Neural progenitor cell (in vitro differentiated cells): ENCODE data around the gene SLC25A4. TPM values are rescaled to one million over a fixed set of nuclear protein-coding genes. Genes with fewer than 3 reads are reported as not detected.

ENCODE experiments used
- DNase-seq: peaks from one replicate; pipeline ENCODE4 v3.0.0-alpha.2; 2016; ENCODE audit warnings: low spot score
- H2AFZ ChIP-seq: fragments of 200-600 bp; sonication (generic); replicated peaks from 2 replicates; pipeline ENCODE4 v1.6.1; 2016; ENCODE audit warnings: antibody characterized with exemption
- H3F3A ChIP-seq: fragments of 200-600 bp; sonication (generic); 2 replicates; pipeline ENCODE4 v1.6.1; 2016; ENCODE audit warnings: antibody characterized with exemption, low read depth
- H3K27ac ChIP-seq: fragments of 200-600 bp; sonication (generic); 2 replicates; pipeline ENCODE4 v1.5.1; 2016; ENCODE audit warnings: mild to moderate bottlenecking
- H3K27me3 ChIP-seq: fragments of 200-600 bp; sonication (generic); 2 replicates; pipeline ENCODE4 v1.6.1; 2016; ENCODE audit warnings: mild to moderate bottlenecking, moderate library complexity
- H3K36me3 ChIP-seq: fragments of 200-600 bp; sonication (generic); 2 replicates; pipeline ENCODE4 v1.5.1; 2016
- H3K4me1 ChIP-seq: fragments of 200-600 bp; sonication (generic); 2 replicates; pipeline ENCODE4 v1.6.1; 2016; ENCODE audit warnings: mixed run types
- H3K4me2 ChIP-seq: fragments of 200-600 bp; sonication (generic); 2 replicates; pipeline ENCODE4 v1.6.1; 2016
- H3K4me3 ChIP-seq: fragments of 200-600 bp; sonication (generic); 2 replicates; pipeline ENCODE4 v1.5.1; 2016
- H3K79me2 ChIP-seq: fragments of 200-600 bp; sonication (generic); 2 replicates; pipeline ENCODE4 v1.6.1; 2016; ENCODE audit warnings: low read depth
- H3K9ac ChIP-seq: fragments of 200-600 bp; sonication (generic); 2 replicates; pipeline ENCODE4 v1.6.1; 2016
- H3K9me3 ChIP-seq: fragments of 200-600 bp; sonication (generic); 2 replicates; pipeline ENCODE4 v1.5.1; 2016; ENCODE audit warnings: low read depth
- H4K20me1 ChIP-seq: fragments of 200-600 bp; sonication (generic); 2 replicates; pipeline ENCODE4 v1.6.1; 2016; ENCODE audit warnings: low read depth
- H3K27ac Mint-ChIP-seq: 3 replicates; pipeline ENCODE4 v1.8.0; 2021; ENCODE audit warnings: mixed read lengths
- H3K27me3 Mint-ChIP-seq: 2 replicates; pipeline ENCODE4 v1.8.0; 2022; ENCODE audit warnings: low read depth, mild to moderate bottlenecking, inconsistent platforms, moderate library complexity, mixed read lengths; ENCODE audit not compliant: insufficient read depth
- H3K36me3 Mint-ChIP-seq: 3 replicates; pipeline ENCODE4 v1.8.0; 2021; ENCODE audit warnings: mixed read lengths
- H3K4me1 Mint-ChIP-seq: 3 replicates; pipeline ENCODE4 v1.8.0; 2021; ENCODE audit warnings: mixed read lengths
- H3K4me3 Mint-ChIP-seq: 3 replicates; pipeline ENCODE4 v1.8.0; 2021; ENCODE audit warnings: mild to moderate bottlenecking, moderate library complexity, mixed read lengths
- H3K9me3 Mint-ChIP-seq: 3 replicates; pipeline ENCODE4 v1.8.0; 2020; ENCODE audit warnings: mixed read lengths
- EZH2 ChIP-seq: fragments of 200-600 bp; sonication (generic); IDR thresholded peaks from 2 replicates; pipeline ENCODE4 v1.6.1; 2017; ENCODE audit warnings: antibody characterized with exemption, mild to moderate bottlenecking, moderate library complexity
- EZH2phosphoT487 ChIP-seq: fragments of 200-600 bp; sonication (generic); IDR thresholded peaks from 2 replicates; pipeline ENCODE4 v1.6.1; 2017; ENCODE audit warnings: antibody characterized with exemption
- total RNA-seq: library from RNA; depleted of rRNA; stranded (reverse); fragments of >200 nt; gene quantifications from 2 replicates; pipeline ENCODE4 v1.2.3, GENCODE V29; 2015; ENCODE audit warnings: low replicate concordance
- TF ChIP-seq, protein P1 (sequence below): fragments of 200-600 bp; sonication (generic); IDR thresholded peaks from 2 replicates; pipeline ENCODE4 v1.5.1; 2017; ENCODE audit warnings: antibody characterized with exemption, mild to moderate bottlenecking

SLC25A4 gene
- total RNA-seq, 1 donor from 2014 or later: 14.7 TPM

DNA sequence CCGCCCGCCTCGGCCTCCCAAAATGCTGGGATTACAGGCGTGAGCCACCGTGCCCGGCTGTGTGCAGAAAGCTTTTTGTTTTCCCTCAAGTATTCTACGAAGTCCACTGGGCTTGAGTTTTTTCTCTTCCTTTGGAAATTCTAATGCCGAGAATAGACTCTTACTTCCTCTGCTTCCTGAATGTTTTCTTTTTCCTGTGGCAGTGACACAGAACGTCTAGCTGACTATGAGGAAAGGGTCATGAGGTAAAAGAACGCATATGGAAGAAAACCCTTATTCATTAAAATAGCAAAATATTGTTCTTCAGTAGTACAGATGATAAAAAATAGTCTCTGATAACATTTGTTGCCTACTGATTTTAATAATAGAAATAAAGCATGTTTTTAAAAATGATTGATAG, 4.9 kb upstream of the SLC25A4 start:
- Histone ChIP-seq H3K36me3 (no peaks in the 10 kb centered on the region), H3K4me3 (no peak overlapping the region), H3K4me2 (no peak overlapping the region), H4K20me1 (no peaks in the 10 kb centered on the region), H3F3A (peaks cover 12% of the 10 kb centered on the region), H3K9me3 (no peaks in the 10 kb centered on the region), H3K79me2 (no peaks in the 10 kb centered on the region), H3K27me3 (no peaks in the 10 kb centered on the region), H2AFZ (no peak overlapping the region), H3K27ac (no peak overlapping the region), H3K9ac (no peak overlapping the region), H3K4me1 (no peaks in the 10 kb centered on the region)
- TF ChIP-seq, protein P1, sequence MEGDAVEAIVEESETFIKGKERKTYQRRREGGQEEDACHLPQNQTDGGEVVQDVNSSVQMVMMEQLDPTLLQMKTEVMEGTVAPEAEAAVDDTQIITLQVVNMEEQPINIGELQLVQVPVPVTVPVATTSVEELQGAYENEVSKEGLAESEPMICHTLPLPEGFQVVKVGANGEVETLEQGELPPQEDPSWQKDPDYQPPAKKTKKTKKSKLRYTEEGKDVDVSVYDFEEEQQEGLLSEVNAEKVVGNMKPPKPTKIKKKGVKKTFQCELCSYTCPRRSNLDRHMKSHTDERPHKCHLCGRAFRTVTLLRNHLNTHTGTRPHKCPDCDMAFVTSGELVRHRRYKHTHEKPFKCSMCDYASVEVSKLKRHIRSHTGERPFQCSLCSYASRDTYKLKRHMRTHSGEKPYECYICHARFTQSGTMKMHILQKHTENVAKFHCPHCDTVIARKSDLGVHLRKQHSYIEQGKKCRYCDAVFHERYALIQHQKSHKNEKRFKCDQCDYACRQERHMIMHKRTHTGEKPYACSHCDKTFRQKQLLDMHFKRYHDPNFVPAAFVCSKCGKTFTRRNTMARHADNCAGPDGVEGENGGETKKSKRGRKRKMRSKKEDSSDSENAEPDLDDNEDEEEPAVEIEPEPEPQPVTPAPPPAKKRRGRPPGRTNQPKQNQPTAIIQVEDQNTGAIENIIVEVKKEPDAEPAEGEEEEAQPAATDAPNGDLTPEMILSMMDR: no peak
- TF ChIP-seq EZH2 (no peak), EZH2phosphoT487 (no peak)
- Mint-ChIP-seq H3K36me3 (no peaks in the 10 kb centered on the region), H3K27ac (no peak overlapping the region), H3K9me3 (no peaks in the 10 kb centered on the region), H3K27me3 (peaks cover 4% of the 10 kb centered on the region), H3K4me3 (no peak overlapping the region), H3K4me1 (peaks cover 4% of the 10 kb centered on the region)
- no peak for DNase-seq

DNA sequence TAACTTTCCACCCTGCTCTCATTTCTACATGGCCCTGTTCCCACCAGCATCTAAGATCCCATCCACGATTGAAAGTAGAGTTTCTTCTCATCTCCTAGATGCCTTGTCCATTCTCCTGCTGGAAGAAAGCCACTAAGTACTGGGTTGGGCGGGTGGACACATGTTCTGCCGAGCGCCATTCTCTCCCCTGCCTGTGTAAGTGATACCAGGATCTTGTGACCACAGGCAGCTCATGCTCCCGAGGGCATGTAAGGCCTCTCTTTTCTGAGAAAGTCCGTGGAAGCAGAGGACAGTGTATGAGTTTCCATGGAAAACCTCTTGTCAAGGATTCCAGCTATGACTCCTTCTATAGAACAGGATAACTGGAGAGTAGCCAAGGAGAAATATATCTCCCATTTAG, 3.3 kb upstream of the SLC25A4 start:
- Histone ChIP-seq H3K27ac (no peak overlapping the region), H3K9me3 (no peaks in the 10 kb centered on the region), H3K9ac (no peak overlapping the region), H3K27me3 (peaks cover 7% of the 10 kb centered on the region), H2AFZ (no peak overlapping the region), H3K36me3 (no peaks in the 10 kb centered on the region), H3K79me2 (peaks cover 13% of the 10 kb centered on the region), H3K4me3 (no peak overlapping the region), H3F3A (peaks cover 12% of the 10 kb centered on the region), H3K4me2 (no peak overlapping the region), H3K4me1 (peaks cover 11% of the 10 kb centered on the region), H4K20me1 (peaks cover 13% of the 10 kb centered on the region)
- Mint-ChIP-seq H3K27ac (no peak overlapping the region), H3K4me3 (no peak overlapping the region), H3K36me3 (no peaks in the 10 kb centered on the region), H3K4me1 (peaks cover 14% of the 10 kb centered on the region), H3K27me3 (peaks cover 4% of the 10 kb centered on the region), H3K9me3 (no peaks in the 10 kb centered on the region)
- no peak for DNase-seq
- TF ChIP-seq EZH2phosphoT487 (no peak), EZH2 (no peak)
- TF ChIP-seq, protein P1: no peak

DNA sequence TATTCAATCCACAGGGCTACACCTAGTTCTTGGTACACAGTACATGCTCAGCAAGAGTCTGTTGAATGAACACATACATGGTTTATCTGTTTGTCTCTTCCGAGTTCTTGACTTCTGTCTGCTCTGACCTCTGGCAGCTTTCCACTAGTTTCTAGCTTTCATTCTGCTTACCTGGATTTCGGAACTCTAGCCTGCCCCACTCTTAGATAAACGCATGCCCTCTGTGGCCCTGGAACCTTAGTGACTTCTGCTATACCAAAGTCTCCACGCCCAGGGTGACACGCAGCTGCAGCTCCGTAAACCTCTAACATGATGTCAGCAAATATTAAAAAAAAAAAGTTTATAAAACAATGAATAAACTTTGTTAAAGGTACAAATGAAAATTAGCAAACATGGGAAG, 1.3 kb upstream of the SLC25A4 start:
- TF ChIP-seq EZH2phosphoT487 (no peak), EZH2 (no peak)
- TF ChIP-seq, protein P1: no peak
- H3K9me3 Mint-ChIP-seq: no peaks in the 10 kb centered on the region
- H3F3A ChIP-seq: peaks cover 12% of the 10 kb centered on the region
- H3K36me3 Mint-ChIP-seq: peaks cover 6% of the 10 kb centered on the region
- peaks cover 15% of the 10 kb centered on the region for H3K79me2 ChIP-seq
- peaks cover 1% of the 10 kb centered on the region for H3K36me3 ChIP-seq
- no peak overlapping the region for H3K27ac Mint-ChIP-seq
- no peak overlapping the region for H3K4me2 ChIP-seq
- H3K27me3 Mint-ChIP-seq: peaks cover 4% of the 10 kb centered on the region
- H3K4me1 Mint-ChIP-seq: peaks cover 19% of the 10 kb centered on the region
- no peaks in the 10 kb centered on the region for H3K9me3 ChIP-seq
- no peak for DNase-seq
- H3K4me3 ChIP-seq: no peak overlapping the region
- peak overlapping the region; percentile 66 for H3K4me3 Mint-ChIP-seq
- no peak overlapping the region for H2AFZ ChIP-seq
- peaks cover 7% of the 10 kb centered on the region for H3K27me3 ChIP-seq
- H3K9ac ChIP-seq: no peak overlapping the region
- peaks cover 15% of the 10 kb centered on the region for H3K4me1 ChIP-seq
- H4K20me1 ChIP-seq: peaks cover 29% of the 10 kb centered on the region
- H3K27ac ChIP-seq: no peak overlapping the region
